Measurements from ENCODE around the gene SORCS2.

Gene SORCS2

DNA sequence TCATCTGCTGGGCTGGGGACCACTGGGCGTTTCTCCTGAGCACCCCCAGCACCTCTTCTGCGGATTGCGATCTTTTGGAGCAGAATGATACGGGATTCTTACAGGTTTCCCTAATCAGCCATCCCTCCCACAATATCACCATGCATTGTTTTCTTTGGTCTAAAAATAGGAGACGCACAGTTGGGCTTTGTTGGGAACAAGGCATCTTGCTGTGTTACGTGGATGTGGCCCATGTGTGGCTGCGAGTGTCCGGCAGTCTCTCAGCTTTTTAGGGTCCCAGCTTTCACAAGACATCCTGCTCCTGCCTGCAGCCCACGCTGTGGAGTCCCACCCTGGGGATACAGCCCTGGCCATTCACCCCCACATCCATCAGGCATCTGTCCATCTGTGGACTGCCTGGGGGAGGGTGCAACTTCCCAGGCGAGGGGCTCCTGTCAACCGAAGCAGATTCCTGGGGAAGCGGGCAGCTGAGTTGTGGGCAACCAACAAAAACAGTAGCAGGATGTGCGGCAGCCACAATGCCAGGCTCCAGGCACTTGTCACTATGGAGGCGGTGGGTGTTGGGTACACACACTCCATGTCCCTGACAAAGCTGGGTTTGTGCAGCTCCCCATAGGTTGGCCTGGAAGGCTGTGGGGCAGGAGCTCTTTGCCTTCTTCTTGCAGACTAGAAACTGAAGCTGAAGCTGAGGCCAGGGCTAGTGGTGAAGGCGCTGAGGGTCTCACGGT lies 427.9 kb downstream of the SORCS2 start:
- ChIA-PET POLR2A (ENCODE audit: low non-redundant PET) (no interaction called here), CTCF (no interaction called here)
- no peak for DNase-seq (ENCODE audit: low spot score)
- H3K27ac ChIP-seq: no peak overlapping the region
- TF ChIP-seq, protein P1, sequence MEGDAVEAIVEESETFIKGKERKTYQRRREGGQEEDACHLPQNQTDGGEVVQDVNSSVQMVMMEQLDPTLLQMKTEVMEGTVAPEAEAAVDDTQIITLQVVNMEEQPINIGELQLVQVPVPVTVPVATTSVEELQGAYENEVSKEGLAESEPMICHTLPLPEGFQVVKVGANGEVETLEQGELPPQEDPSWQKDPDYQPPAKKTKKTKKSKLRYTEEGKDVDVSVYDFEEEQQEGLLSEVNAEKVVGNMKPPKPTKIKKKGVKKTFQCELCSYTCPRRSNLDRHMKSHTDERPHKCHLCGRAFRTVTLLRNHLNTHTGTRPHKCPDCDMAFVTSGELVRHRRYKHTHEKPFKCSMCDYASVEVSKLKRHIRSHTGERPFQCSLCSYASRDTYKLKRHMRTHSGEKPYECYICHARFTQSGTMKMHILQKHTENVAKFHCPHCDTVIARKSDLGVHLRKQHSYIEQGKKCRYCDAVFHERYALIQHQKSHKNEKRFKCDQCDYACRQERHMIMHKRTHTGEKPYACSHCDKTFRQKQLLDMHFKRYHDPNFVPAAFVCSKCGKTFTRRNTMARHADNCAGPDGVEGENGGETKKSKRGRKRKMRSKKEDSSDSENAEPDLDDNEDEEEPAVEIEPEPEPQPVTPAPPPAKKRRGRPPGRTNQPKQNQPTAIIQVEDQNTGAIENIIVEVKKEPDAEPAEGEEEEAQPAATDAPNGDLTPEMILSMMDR (conservative IDR thresholded peaks at IDR 0.05; ENCODE audit: low read depth): no peak

GRCh38 chr4:7620814-7621176 lies 428.5 kb downstream of the SORCS2 start:
- no peak for DNase-seq (ENCODE audit: low spot score)
- TF ChIP-seq, protein P1 (conservative IDR thresholded peaks at IDR 0.05; ENCODE audit: low read depth): no peak
- H3K27ac ChIP-seq: no peak overlapping the region
- ChIA-PET POLR2A (ENCODE audit: low non-redundant PET) (no interaction called here), CTCF (no interaction called here)

- no peak for DNase-seq (ENCODE audit: low spot score)
- TF ChIP-seq, protein P1 (conservative IDR thresholded peaks at IDR 0.05; ENCODE audit: low read depth): no peak
- POLR2A ChIA-PET (ENCODE audit: low non-redundant PET): no interaction called here
- CTCF ChIA-PET: interaction anchor here (0.5 kb wide), 1 partner anchor 30 kb away, joined by 3 read pairs; no protein-coding TSS in a partner anchor
- H3K27ac ChIP-seq: no peak overlapping the region
Observed at GRCh38 chr4:7621252-7622035, 429.1 kb downstream of the SORCS2 start.

DNA sequence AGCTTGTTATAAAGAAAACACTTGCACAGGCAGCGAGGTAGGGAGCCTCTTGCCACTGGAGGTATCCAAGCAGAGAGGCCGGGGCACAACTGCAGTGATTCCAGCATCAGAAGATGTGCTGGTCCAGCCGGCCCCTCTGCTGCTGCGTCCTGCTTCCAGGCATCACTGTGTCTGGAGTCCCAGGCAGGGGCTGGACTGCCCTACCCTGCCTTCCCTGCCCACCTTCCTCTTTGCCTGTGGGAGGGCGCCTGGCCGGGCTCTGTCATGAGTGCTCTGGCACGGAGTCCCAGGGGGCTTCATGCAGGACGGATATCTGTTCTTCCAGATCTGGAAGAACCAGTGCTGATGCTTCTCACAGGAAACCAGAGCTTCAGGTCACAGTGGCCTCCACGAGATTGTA lies 430.0 kb downstream of the SORCS2 start:
- CTCF ChIA-PET: interaction anchor here (0.6 kb wide), 1 partner anchor 294 kb away, joined by 4 read pairs; no protein-coding TSS in a partner anchor
- H3K27ac ChIP-seq: no peak overlapping the region
- POLR2A ChIA-PET (ENCODE audit: low non-redundant PET): no interaction called here
- DNase-seq (ENCODE audit: low spot score): no peak
- TF ChIP-seq, protein P1 (conservative IDR thresholded peaks at IDR 0.05; ENCODE audit: low read depth): no peak

GRCh38 chr4:7623468-7623867 lies 431.1 kb downstream of the SORCS2 start:
- DNase-seq (ENCODE audit: low spot score): no peak
- ChIA-PET POLR2A (ENCODE audit: low non-redundant PET) (no interaction called here), CTCF (no interaction called here)
- TF ChIP-seq, protein P1 (conservative IDR thresholded peaks at IDR 0.05; ENCODE audit: low read depth): no peak
- no peak overlapping the region for H3K27ac ChIP-seq

- H3K27ac ChIP-seq: no peak overlapping the region
- DNase-seq (ENCODE audit: low spot score): no peak
- POLR2A ChIA-PET (ENCODE audit: low non-redundant PET): no interaction called here
- TF ChIP-seq, protein P1 (conservative IDR thresholded peaks at IDR 0.05; ENCODE audit: low read depth): no peak
- CTCF ChIA-PET: no interaction called here
Observed at GRCh38 chr4:7624396-7624980, 432.1 kb downstream of the SORCS2 start.

Measured in RWPE1 (cell line).